Heart right ventricle (tissue), 16 donors: ENCODE measurements around the gene TMEM62. TPM values are rescaled to one million over a fixed set of nuclear protein-coding genes. Genes with fewer than 3 reads are reported as not detected.
"Not testable (repeated sequence)": the region's sequence is repeated elsewhere in the genome, so short reads cannot be mapped to it uniquely, and the experiment has no call there.

Experiments
- ATAC-seq, 8 donors: fragments of 200-7000 bp; cut with Tn5 transposase; one replicate each; pipeline ENCODE4 v1.9.1; 2020; ENCODE audit warnings: mild to moderate bottlenecking in 8 of 8, moderate library complexity in 8 of 8, moderate number of reproducible peaks in 1 of 8
- DNase-seq, 2 donors: peaks; one replicate each; pipeline ENCODE4 v3.0.0-alpha.2; 2020
- H3K27ac ChIP-seq, 10 donors: fragments of 200-600 bp; sonication (generic) in 2 of 10; one replicate each; pipeline versions ENCODE4 v1.5.0 to v1.8.0; 2020 to 2022; ENCODE audit warnings: mild to moderate bottlenecking in 3 of 10
- H3K27me3 ChIP-seq, 7 donors: fragments of 200-600 bp; one replicate each; pipeline ENCODE4 v1.8.0; 2021 to 2022; ENCODE audit warnings: mild to moderate bottlenecking in 2 of 7
- H3K36me3 ChIP-seq, 9 donors: fragments of 200-600 bp; sonication (generic) in 1 of 9; one replicate each; pipeline versions ENCODE4 v1.5.0 to v1.8.0; 2020 to 2022; ENCODE audit warnings: mild to moderate bottlenecking in 2 of 9
- H3K4me1 ChIP-seq, 9 donors: fragments of 200-600 bp; sonication (generic) in 1 of 9; one replicate each; pipeline versions ENCODE4 v1.5.0 to v1.8.0; 2020 to 2022; ENCODE audit warnings: mild to moderate bottlenecking in 4 of 9
- H3K4me3 ChIP-seq, 10 donors: fragments of 200-600 bp; sonication (generic) in 2 of 10; one replicate each; pipeline versions ENCODE4 v1.5.0 to v1.8.0; 2020 to 2022; ENCODE audit warnings: mild to moderate bottlenecking in 7 of 10, moderate library complexity in 2 of 10
- H3K9me3 ChIP-seq, 11 donors: fragments of 200-600 bp in 10 of 11; sonication (generic) in 2 of 11; one replicate each; pipeline versions ENCODE4 v1.5.0 to v1.8.0; 2013 to 2022; ENCODE audit warnings: mild to moderate bottlenecking in 2 of 11, control low read depth in 1 of 11, moderate library complexity in 1 of 11
- WGBS, 2 donors: extraction: QIAGEN DNeasy Blood & Tissue Kit; methylation state at CpG; one replicate each; pipeline ENCODE4 v1.1.7; 2013; ENCODE audit warnings: inconsistent platforms in 1 of 2; 5-methylcytosine and 5-hydroxymethylcytosine counted together
- intact Hi-C, 10 donors: fragments of 100-400 bp; cut with DNase I; formaldehyde crosslinking; loops; one replicate each; pipeline versions ENCODE4 v1.11.1 to v1.14.2; 2022
- polyA plus RNA-seq, 2 donors: library from polyadenylated mRNA; stranded (reverse); fragments of 200-250 nt; gene quantifications; one replicate each; pipeline ENCODE4 v1.2.3, GENCODE V29; 2013
- total RNA-seq, 10 donors: library from RNA; stranded (reverse); fragmentation: NEBNext Ultra II Directional in 3 of 10; extraction: Animal tissue kit (Norgen Biotek cat#: 25700) in 3 of 10; gene quantifications; one replicate each; pipeline versions ENCODE4 v1.2.1 to v1.2.4, GENCODE V29; 2021 to 2023
- TF ChIP-seq, protein P1 (sequence below), 9 donors: fragments of 200-600 bp; sonication (generic) in 2 of 9; IDR thresholded peaks; one replicate each; pipeline versions ENCODE4 v1.5.0 to v1.8.0; 2021 to 2022; ENCODE audit warnings: antibody characterized with exemption in 9 of 9, mild to moderate bottlenecking in 5 of 9, moderate library complexity in 1 of 9
- donor health status: Arrhythmogenic right ventricular cardiomyopathy.
- donor health status: ischemic (EF 13 %, LVEDD 7.1; RV severe dilation, severe dysfunction).
- donor health status: healthy with polysubstance abuse.
- donor health status: DM: no; HTN: yes; CAD: no.
- donor health status: DM: no; HTN: no; CAD: no.
- donor health status: ischemic (EF 25% LVEDD 6.9; RV normal size, moderate dysfunction).
- donor health status: ischemic (EF 25% LVEDD 5.7; RV mildly dilated, moderate dysfunction).
- donor health status: healthy.
- donor health status: DM: yes; HTN: yes; CAD: no.
- donor health status: Ischemic cardiomyopathy.
- donor health status: ischemic (EF 35%, LVEDD 5.7; RV mildly dilated, moderate dysfunction).
- donor health status: nonischemic (EF 11% LVEDD 7.7; RV severe dilation, severe dysfunction).
- donor health status: DM: yes; HTN: yes; CAD: no.
- donor health status: PGD.
- donor health status: ischemic (EF 29% LVEDD 5.4; RV normal size, mild dysfunction).
- donor health status: nonischemic (EF 23%, LVEDD 6.1; RV moderate dilation, normal function).

The TMEM62 gene
- total and polyA plus RNA-seq, 12 donors, result 7.6 to 13.9 (median 11.7) TPM

DNA sequence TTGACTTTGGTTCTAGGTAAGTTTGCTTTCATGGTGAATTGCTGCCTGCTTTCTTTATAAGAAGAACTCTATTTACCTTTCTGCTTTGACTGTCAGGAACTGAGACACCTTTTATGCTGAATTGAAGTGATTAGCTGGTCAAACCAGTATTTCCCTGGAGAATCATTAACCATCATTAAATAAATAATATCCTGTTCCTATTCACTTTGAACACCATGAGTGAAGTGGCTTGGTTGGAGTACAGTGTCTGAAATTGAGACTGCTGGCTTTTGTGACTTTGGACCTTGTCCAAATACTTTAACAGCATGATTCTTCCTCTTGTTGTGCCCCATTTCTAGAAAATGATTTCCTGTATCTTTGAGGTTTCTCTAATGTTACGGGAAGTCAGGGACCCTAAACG is 5.6 kb upstream of the TMEM62 start:
- Histone ChIP-seq H3K27ac (no peak overlapping the region), H3K27me3 (no peaks in the 10 kb centered on the region), H3K4me3 (no peak overlapping the region), H3K4me1 (peaks cover 0 to 15% (median 4%) of the 10 kb centered on the region in 9 donors), H3K9me3 (peaks cover 0 to 12% (median 0%) of the 10 kb centered on the region in 11 donors), H3K36me3 (no peaks in the 10 kb centered on the region)
- WGBS, 2 donors, result 76 to 80% methylated on average over 2 of the region's 2 CpGs
- DNase-seq, result no peak
- no peak for ATAC-seq
- TF ChIP-seq, protein P1, sequence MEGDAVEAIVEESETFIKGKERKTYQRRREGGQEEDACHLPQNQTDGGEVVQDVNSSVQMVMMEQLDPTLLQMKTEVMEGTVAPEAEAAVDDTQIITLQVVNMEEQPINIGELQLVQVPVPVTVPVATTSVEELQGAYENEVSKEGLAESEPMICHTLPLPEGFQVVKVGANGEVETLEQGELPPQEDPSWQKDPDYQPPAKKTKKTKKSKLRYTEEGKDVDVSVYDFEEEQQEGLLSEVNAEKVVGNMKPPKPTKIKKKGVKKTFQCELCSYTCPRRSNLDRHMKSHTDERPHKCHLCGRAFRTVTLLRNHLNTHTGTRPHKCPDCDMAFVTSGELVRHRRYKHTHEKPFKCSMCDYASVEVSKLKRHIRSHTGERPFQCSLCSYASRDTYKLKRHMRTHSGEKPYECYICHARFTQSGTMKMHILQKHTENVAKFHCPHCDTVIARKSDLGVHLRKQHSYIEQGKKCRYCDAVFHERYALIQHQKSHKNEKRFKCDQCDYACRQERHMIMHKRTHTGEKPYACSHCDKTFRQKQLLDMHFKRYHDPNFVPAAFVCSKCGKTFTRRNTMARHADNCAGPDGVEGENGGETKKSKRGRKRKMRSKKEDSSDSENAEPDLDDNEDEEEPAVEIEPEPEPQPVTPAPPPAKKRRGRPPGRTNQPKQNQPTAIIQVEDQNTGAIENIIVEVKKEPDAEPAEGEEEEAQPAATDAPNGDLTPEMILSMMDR (IDR thresholded peaks at IDR 0.05), result no peak
- intact Hi-C loops, result no loop called here

DNA sequence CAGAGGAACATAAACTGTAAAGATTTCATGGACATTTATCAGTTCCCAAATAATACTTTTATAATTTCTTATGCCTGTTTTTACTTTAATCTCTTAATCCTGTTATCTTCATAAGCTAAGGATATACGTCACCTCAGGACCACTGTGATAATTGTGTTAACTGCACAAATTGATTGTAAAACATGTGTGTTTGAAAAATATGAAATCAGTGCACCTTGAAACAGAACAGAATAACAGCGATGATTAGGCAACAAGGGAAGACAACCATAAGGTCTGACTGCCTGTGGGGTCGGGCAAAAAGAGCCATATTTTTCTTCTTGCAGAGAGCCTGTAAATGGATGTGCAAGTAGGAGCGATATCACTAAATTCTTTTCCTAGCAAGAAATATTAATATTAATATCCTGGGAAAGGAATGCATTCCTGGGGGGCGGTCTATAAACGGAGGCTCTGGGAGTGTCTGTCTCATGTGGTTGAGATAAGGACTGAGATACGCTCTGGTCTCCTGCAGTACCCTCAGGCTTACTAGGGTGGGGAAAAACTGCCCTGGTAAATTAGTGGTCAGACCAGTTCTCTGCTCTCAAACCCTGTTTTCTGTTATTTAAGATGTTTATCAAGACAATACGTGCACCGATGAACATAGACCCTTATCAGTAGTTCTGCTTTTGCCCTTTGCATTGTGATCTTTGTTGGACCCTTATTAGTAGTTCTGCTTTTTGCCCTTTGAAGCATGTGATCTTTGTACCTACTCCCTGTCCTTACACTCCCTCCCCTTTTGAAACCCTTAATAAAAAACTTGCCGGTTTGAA is 5.0 kb upstream of the TMEM62 start:
- H3K4me3 ChIP-seq, DNase-seq, H3K27me3 ChIP-seq, H3K27ac ChIP-seq, ATAC-seq, H3K36me3 ChIP-seq, intact Hi-C loops: not testable (repeated sequence)
- peaks cover 0 to 17% (median 5%) of the 10 kb centered on the region in 9 donors for H3K4me1 ChIP-seq
- WGBS, 2 donors, result 74 to 76% methylated on average over 10 of the region's 10 CpGs
- peaks cover 0 to 12% (median 0%) of the 10 kb centered on the region in 11 donors for H3K9me3 ChIP-seq

DNA sequence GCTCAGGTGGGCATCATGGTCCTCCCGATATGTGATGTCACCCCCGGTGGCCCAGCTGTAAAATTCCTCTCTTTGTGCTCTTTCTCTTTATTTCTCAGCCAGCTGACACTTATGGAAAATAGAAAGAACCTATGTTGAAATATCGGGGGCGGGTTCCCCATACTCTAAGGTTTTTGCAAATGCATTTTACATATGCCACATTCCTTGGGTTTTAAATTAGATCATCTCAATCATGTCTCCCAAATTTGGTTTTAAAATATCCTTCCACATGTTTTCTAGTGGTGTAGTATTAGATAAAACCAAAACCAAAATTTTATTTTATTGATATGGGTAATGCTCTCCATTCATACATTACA is 4.4 kb upstream of the TMEM62 start:
- no peaks in the 10 kb centered on the region for H3K36me3 ChIP-seq
- peaks cover 0 to 12% (median 0%) of the 10 kb centered on the region in 11 donors for H3K9me3 ChIP-seq
- H3K27me3 ChIP-seq, result no peaks in the 10 kb centered on the region
- ATAC-seq (no peak), DNase-seq (no peak)
- TF ChIP-seq, protein P1 (IDR thresholded peaks at IDR 0.05), result no peak
- intact Hi-C loops, result no loop called here
- no peak overlapping the region for H3K27ac ChIP-seq
- H3K4me1 ChIP-seq, result peaks cover 0 to 17% (median 7%) of the 10 kb centered on the region in 9 donors
- 92 to 97% methylated on average over 4 of the region's 4 CpGs for WGBS, 2 donors
- H3K4me3 ChIP-seq, result no peak overlapping the region

DNA sequence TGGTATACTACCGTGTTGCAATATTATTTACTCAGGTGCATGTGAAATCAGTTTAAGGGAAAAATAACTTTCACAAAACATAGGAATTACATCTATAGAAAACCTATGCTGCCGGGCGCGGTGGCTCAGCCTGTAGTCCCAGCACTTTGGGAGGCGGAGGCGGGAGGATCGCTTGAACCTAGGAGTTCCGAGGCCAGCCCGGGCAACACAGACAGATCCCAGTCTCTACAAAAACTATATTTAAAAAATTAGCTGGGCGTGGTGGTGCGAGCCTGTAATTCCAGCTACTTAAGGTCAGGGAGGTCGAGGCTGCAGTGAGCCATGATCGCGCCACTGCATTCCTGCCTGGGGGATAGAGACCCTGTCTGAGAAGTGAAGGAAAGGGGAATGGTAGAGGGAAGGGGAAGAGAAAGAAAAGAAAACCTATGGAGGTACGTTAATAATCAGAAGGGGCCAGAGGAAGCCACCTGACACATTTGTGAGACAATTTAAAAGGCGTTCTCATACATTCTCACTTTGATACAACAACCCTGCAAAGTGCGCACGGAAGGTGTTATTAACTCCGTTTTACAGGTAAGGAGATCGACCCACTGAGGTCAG is 456 bp upstream of the TMEM62 start:
- ATAC-seq (peak in 6 of 8 donors; percentile 4 to 27 (median 18)), DNase-seq (peak; percentile 5 to 19)
- peak overlapping the region; percentile 50 to 97 (median 88) for H3K4me3 ChIP-seq
- H3K27me3 ChIP-seq, result no peaks in the 10 kb centered on the region
- peaks cover 0 to 11% (median 0%) of the 10 kb centered on the region in 11 donors for H3K9me3 ChIP-seq
- WGBS, 2 donors, result 28 to 35% methylated on average over 20 of the region's 20 CpGs
- TF ChIP-seq, protein P1 (IDR thresholded peaks at IDR 0.05), result no peak
- H3K27ac ChIP-seq, result peak overlapping the region; percentile 23 to 94 (median 88)
- H3K4me1 ChIP-seq, result peaks cover 0 to 28% (median 8%) of the 10 kb centered on the region in 9 donors
- H3K36me3 ChIP-seq, result peaks cover 0 to 28% (median 11%) of the 10 kb centered on the region in 9 donors
- intact Hi-C loops, result no loop called here
